ENCODE results near the gene AHCYL2.
"Not testable (repeated sequence)": the region's sequence is repeated elsewhere in the genome, so short reads cannot be mapped to it uniquely, and the experiment has no call there.

Gene AHCYL2

GRCh38 chr7:129386506-129386905 lies 161.7 kb downstream of the AHCYL2 start:
- ATAC-seq = no peak

- ATAC-seq = no peak
Observed at GRCh38 chr7:129387537-129387936, 162.7 kb downstream of the AHCYL2 start.

- ATAC-seq = no peak
Observed at GRCh38 chr7:129388333-129389098, 163.7 kb downstream of the AHCYL2 start.

GRCh38 chr7:129389829-129390228 lies 165.0 kb downstream of the AHCYL2 start:
- no peak for ATAC-seq

- no peak for ATAC-seq
Observed at GRCh38 chr7:129390314-129390713, 165.5 kb downstream of the AHCYL2 start.

GRCh38 chr7:129391546-129392171 lies 166.8 kb downstream of the AHCYL2 start:
- no peak for ATAC-seq

GRCh38 chr7:129393255-129393654 lies 168.4 kb downstream of the AHCYL2 start:
- ATAC-seq = no peak

GRCh38 chr7:129394101-129394500 lies 169.3 kb downstream of the AHCYL2 start:
- no peak for ATAC-seq

GRCh38 chr7:129394982-129395914 lies 170.4 kb downstream of the AHCYL2 start:
- no peak for ATAC-seq

- no peak for ATAC-seq
Observed at GRCh38 chr7:129401228-129401966, 176.6 kb downstream of the AHCYL2 start.

GRCh38 chr7:129401967-129402860 lies 177.4 kb downstream of the AHCYL2 start:
- peak in 1 of 2 donors; percentile 38 for ATAC-seq

- no peak for ATAC-seq
Observed at GRCh38 chr7:129405527-129405926, 180.7 kb downstream of the AHCYL2 start.

- not testable (repeated sequence) for ATAC-seq
Observed at GRCh38 chr7:129410238-129410637, 185.4 kb downstream of the AHCYL2 start.

- no peak for ATAC-seq
Observed at GRCh38 chr7:129412501-129412900, 187.7 kb downstream of the AHCYL2 start.

- ATAC-seq = no peak
Observed at GRCh38 chr7:129417073-129417472, 192.2 kb downstream of the AHCYL2 start.

- no peak for ATAC-seq
Observed at GRCh38 chr7:129421717-129422250, 197.0 kb downstream of the AHCYL2 start.

- no peak for ATAC-seq
Observed at GRCh38 chr7:129422727-129423126, 197.9 kb downstream of the AHCYL2 start.

GRCh38 chr7:129423700-129424410 lies 199.0 kb downstream of the AHCYL2 start:
- ATAC-seq = no peak

GRCh38 chr7:129426482-129426881 lies 201.7 kb downstream of the AHCYL2 start:
- no peak for ATAC-seq

- ATAC-seq = no peak
Observed at GRCh38 chr7:129427526-129428045, 202.8 kb downstream of the AHCYL2 start.
